HG03159 (cell line): ENCODE results near the gene GSTT4.
"Not testable (repeated sequence)": the region's sequence is repeated elsewhere in the genome, so short reads cannot be mapped to it uniquely, and the experiment has no call there.

Experiments
- ATAC-seq: cut with Tn5 transposase; IDR thresholded peaks from one replicate; pipeline ENCODE4 v1.9.1; 2021; ENCODE audit warnings: mild to moderate bottlenecking, moderate library complexity; ENCODE audit not compliant: unreplicated experiment

GSTT4 gene

DNA sequence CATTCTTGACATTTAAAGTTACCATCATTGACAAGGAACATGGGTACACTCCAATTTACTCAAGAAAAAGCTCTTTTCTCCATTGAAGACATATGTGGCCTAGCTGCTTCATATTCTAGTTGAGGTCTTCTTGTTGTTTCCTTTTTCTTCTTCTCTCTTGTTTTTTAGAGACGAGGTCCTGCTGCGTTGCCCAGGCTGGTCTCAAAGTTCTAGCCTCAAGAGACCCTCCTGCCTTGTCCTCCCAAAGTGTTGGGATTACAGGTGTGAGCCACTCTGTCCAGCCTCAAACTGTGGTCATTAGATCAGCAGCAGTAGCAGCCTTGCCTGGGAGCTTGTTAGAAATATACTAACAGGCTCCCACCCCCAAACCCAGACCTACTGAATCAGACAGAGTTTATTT is 12.2 kb downstream of the GSTT4 start:
- ATAC-seq: not testable (repeated sequence)

- ATAC-seq: not testable (repeated sequence)
Measured at GRCh38 chr22:23989583-23990244, 15.5 kb downstream of the GSTT4 start.

- not testable (repeated sequence) for ATAC-seq
Measured at GRCh38 chr22:23986538-23987178, 18.6 kb downstream of the GSTT4 start.

GRCh38 chr22:23986089-23986488 is 19.2 kb downstream of the GSTT4 start:
- ATAC-seq: not testable (repeated sequence)

DNA sequence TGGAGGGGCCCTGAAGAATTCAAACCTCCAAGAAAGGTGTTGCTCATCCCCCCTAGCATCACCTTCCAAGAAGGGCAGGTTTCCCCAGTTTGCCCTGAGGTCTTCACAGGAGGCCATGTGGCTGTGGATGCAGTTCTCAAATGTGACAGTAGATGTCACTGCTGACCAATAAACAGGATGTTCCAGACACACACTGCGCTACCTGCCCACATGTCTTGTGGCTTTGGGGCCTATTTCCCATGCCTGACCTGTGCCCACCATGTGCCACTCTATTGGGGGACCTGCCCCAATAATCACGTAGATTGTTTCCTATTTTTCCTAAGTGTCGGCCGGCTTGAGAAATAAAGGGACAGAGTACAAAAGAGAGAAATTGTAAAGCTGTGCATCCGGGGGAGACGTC is 20.8 kb downstream of the GSTT4 start:
- ATAC-seq: no peak

DNA sequence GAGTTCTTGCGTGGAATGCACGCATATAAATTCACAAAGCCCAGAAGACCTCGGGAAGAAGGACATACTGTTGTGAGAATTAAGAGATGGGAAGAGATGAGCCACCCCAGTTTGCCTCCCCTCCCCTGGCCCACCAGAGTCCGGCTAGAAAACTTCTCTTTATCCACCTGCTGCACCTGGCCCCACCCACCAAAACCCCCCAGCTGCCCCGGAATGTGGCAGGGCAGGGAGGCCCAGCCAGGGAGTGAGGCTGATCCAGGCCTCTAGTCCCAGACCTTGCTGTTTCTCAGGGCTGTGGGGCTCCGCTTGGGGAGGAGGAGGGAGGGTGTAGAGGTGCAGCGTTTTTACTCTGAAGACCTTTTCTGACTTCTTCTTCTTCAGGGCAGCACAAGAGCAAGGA is 24.7 kb downstream of the GSTT4 start:
- ATAC-seq: not testable (repeated sequence)

- not testable (repeated sequence) for ATAC-seq
Measured at GRCh38 chr22:23979557-23980240, 25.6 kb downstream of the GSTT4 start, which contains the start of gene GSTT2. Gene GSTT2, plus strand, starts transcription at chr22:23980134.

GRCh38 chr22:23977304-23977703 is 27.9 kb downstream of the GSTT4 start:
- ATAC-seq: not testable (repeated sequence)

GRCh38 chr22:23974836-23975352 is 30.4 kb downstream of the GSTT4 start:
- ATAC-seq: peak; percentile 31

DNA sequence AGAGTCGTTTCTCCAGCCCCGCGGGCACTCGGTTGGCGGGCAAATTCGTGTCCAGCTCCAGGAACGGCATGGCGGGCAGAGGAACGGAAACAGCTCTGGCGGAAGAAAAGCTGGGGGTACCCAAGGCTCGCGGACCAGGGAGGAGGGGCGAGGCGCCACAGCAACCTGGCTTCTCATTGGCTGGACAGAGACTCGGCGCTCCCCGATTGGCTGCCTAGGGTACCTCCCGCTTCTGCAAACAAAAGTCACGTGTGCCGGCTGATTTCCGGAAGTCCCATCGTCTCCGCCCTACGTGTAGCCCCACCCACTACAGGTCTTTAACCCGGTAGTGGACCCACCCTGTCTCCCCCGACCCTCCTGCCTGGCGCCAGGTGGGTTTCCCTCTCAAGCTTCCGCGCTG is 30.9 kb downstream of the GSTT4 start, which contains the start of gene DDT:
Gene DDT, minus strand, starts transcription at position 97 of the 400 bp plus-strand sequence. Its CDS starts 27 bp downstream, at position 70.
- peak; percentile 89 for ATAC-seq

DNA sequence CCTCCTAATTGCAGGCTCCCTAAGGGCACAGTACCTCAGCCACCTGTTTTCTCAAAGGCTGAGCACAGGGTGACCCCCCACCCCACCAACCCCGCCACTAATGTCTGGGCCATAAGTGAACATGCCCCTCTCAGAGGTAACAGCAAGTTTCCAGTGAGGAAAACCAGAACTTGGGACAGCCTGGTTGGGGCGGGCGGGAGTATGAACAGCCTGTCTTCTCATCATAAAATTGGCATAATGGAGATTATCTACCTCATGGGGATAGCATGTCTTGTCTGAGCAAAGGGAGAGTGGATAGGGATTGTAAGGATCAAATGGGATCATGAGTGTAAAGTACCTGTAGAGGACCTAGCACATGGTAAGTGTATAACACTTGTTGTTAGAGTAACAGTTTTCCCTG is 33.3 kb downstream of the GSTT4 start:
- ATAC-seq: not testable (repeated sequence)

DNA sequence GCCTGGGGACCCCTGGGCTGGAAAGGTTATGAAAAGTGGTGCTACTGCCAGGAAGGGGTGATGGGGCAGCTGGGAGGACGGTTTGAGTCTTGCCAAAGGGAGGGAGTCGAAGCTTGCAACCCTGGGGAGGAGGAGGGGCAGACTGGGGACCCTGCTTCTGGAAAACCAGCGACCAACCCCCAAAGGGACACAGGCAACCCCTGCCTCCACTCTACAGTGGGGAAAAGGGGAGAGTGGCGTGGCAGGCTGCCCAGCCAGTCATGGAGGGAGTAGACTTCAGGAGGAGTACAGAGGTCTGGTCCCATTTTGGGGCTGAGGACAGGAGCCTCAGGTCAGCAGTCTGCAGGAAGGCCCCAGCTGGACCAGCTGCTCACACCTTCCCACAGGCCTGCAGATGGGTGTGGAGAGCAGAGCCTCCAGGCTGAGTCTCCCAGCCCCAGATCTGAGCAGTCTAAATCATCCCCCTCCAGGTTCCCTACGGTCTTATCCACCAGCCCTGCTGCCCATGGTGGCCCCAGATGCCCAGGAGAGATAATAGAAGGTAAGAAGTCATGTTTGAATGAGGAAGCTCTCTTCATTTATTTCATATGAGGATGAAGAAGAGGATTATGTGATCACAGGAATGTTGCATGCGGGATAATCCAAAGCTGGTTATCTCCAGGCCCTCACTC is 34.3 kb downstream of the GSTT4 start:
- ATAC-seq: no peak

DNA sequence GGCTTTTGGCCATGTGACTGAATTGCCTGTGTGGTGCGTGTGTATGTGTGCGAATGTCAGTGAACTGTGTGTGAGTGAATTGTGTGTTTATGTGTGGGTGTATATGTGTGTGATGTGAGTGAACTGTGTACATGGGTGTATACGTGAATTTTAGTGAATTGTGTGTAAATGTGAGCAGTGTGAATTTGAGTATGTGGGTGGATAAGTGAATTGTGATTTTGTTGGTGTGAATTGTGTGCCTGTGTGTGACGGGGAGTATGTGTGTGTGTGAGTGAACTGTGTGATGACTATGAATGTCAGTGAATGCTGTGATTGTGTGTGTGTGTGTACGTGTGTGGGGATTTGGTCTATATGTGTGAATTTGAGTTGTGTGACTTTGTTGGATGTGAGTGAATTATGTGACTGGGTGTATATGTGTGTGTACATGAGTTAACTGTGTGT is 35.0 kb downstream of the GSTT4 start:
- ATAC-seq: no peak

DNA sequence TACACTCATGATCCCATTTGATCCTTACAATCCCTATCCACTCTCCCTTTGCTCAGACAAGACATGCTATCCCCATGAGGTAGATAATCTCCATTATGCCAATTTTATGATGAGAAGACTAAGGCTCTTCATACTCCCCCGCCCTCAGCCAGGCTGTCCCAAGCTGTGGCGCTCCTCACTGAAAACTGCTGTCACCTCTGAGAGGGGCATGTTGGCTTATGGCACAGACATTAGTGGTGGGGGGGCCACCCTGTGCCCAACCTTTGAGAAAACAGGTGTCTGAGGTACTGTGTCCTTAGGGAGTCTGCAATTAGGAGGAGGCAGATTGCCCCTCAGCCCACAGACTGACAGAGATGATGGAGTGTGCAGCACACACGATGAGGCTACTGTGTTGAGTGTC is 36.2 kb downstream of the GSTT4 start:
- ATAC-seq: no peak

DNA sequence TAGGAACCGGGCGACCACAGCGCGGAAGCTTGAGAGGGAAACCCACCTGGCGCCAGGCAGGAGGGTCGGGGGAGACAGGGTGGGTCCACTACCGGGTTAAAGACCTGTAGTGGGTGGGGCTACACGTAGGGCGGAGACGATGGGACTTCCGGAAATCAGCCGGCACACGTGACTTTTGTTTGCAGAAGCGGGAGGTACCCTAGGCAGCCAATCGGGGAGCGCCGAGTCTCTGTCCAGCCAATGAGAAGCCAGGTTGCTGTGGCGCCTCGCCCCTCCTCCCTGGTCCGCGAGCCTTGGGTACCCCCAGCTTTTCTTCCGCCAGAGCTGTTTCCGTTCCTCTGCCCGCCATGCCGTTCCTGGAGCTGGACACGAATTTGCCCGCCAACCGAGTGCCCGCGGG is 38.7 kb downstream of the GSTT4 start, which contains the start of gene DDTL:
Gene DDTL, plus strand, starts transcription at position 321 of the 400 bp plus-strand sequence. Its CDS starts 27 bp downstream, at position 348.
- peak; percentile 89 for ATAC-seq

- peak; percentile 34 for ATAC-seq
Measured at GRCh38 chr22:23966094-23966493, 39.2 kb downstream of the GSTT4 start.

GRCh38 chr22:23961084-23961771 is 44.0 kb downstream of the GSTT4 start, which contains the start of gene GSTT2B:
Gene GSTT2B, minus strand, starts transcription at chr22:23961195. Its CDS starts 64 bp downstream, at chr22:23961131.
- not testable (repeated sequence) for ATAC-seq

GRCh38 chr22:23956301-23956900 is 48.9 kb downstream of the GSTT4 start:
- ATAC-seq: not testable (repeated sequence)

GRCh38 chr22:23955886-23956285 is 49.4 kb downstream of the GSTT4 start:
- not testable (repeated sequence) for ATAC-seq

DNA sequence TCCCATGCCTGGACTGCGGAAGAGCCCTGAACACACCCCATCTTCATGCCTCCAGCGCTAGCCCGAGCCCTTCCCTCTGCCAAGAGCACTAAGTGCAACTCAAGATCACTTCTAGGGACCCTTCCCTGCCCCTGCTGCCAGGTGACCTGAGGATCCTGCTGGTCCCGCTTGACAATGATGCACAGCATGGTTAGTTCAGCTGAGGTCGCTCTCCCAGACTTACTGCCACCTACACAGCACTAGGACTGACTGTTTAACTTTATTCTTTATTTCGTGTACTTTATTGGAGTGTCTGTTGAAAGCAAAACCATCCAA is 50.3 kb downstream of the GSTT4 start:
- ATAC-seq: not testable (repeated sequence)
